HL-60 (cell line): ENCODE data around the gene KIFC3.

Experiments
- DNase-seq, 2 experiments: peaks; one replicate each; pipeline ENCODE4 v3.0.0-alpha.2; 2010 to 2020; ENCODE audit warnings: low read depth in 1 of 2, low spot score in 1 of 2
- H3K27ac ChIP-seq: fragments of 250-450 bp; sonication (Bioruptor Pico); replicated peaks from 2 replicates; pipeline ENCODE4 v1.5.1; 2020; ENCODE audit warnings: mild to moderate bottlenecking, moderate library complexity
- H3K27me3 ChIP-seq: fragments of 250-450 bp; sonication (Bioruptor Pico); 2 replicates; pipeline ENCODE4 v1.5.1; 2021; ENCODE audit warnings: mild to moderate bottlenecking, moderate library complexity; ENCODE audit not compliant: insufficient read depth, poor library complexity, severe bottlenecking
- H3K4me3 ChIP-seq: replicated peaks from 2 replicates; pipeline ENCODE4 v1.5.1; 2011; ENCODE audit warnings: mild to moderate bottlenecking, control low read depth, low read length; ENCODE audit not compliant: insufficient read depth
- CTCF ChIP-seq: IDR thresholded peaks from one replicate; pipeline ENCODE4 v1.5.1; 2011; ENCODE audit warnings: low read length, control low read depth, inconsistent platforms; ENCODE audit not compliant: insufficient read depth
- GABPA ChIP-seq: IDR thresholded peaks from 2 replicates; pipeline ENCODE4 v1.6.1; 2012; ENCODE audit warnings: low read depth
- POLR2AphosphoS5 ChIP-seq: IDR thresholded peaks from 2 replicates; pipeline ENCODE4 v1.6.1; 2012; ENCODE audit warnings: low read depth
- REST ChIP-seq: IDR thresholded peaks from 2 replicates; pipeline ENCODE4 v1.6.1; 2012; ENCODE audit warnings: low read depth; ENCODE audit not compliant: insufficient replicate concordance
- SPI1 ChIP-seq: IDR thresholded peaks from 2 replicates; pipeline ENCODE4 v1.6.1; 2012; ENCODE audit warnings: low read depth, mild to moderate bottlenecking, borderline replicate concordance

The KIFC3 gene

GRCh38 chr16:57763285-57764005 lies 38.8 kb downstream of the KIFC3 start:
- H3K27ac ChIP-seq, result no peak overlapping the region
- no peaks in the 10 kb centered on the region for H3K27me3 ChIP-seq
- DNase-seq, result no peak
- H3K4me3 ChIP-seq, result no peak overlapping the region
- TF ChIP-seq CTCF (no peak), SPI1 (no peak)

GRCh38 chr16:57762365-57763040 lies 39.8 kb downstream of the KIFC3 start:
- Histone ChIP-seq H3K4me3 (no peak overlapping the region), H3K27ac (no peak overlapping the region), H3K27me3 (no peaks in the 10 kb centered on the region)
- no peak for DNase-seq
- TF ChIP-seq GABPA, result no peak

GRCh38 chr16:57761957-57762356 lies 40.3 kb downstream of the KIFC3 start:
- Histone ChIP-seq H3K27ac (no peak overlapping the region), H3K4me3 (no peak overlapping the region), H3K27me3 (no peaks in the 10 kb centered on the region)
- DNase-seq, result no peak
- TF ChIP-seq POLR2AphosphoS5, result no peak
- no peak for TF ChIP-seq SPI1
- TF ChIP-seq GABPA, result no peak
- no peak for TF ChIP-seq CTCF
- TF ChIP-seq REST, result no peak

GRCh38 chr16:57761301-57761700 lies 41.0 kb downstream of the KIFC3 start:
- Histone ChIP-seq H3K27me3 (no peaks in the 10 kb centered on the region), H3K27ac (no peak overlapping the region), H3K4me3 (no peak overlapping the region)
- no peak for DNase-seq
- TF ChIP-seq POLR2AphosphoS5 (no peak), GABPA (no peak)

- Histone ChIP-seq H3K27ac (no peak overlapping the region), H3K27me3 (no peaks in the 10 kb centered on the region), H3K4me3 (no peak overlapping the region)
- no peak for DNase-seq
- no peak for TF ChIP-seq CTCF
- TF ChIP-seq REST, result no peak
- TF ChIP-seq SPI1, result no peak
- no peak for TF ChIP-seq POLR2AphosphoS5
- TF ChIP-seq GABPA, result no peak
These were observed 41.7 kb downstream of the KIFC3 start for GRCh38 chr16:57760357-57761160.
